ENCODE data around the gene ZFP57.

Gene ZFP57

GRCh38 chr6:29653452-29654038 is 27.4 kb downstream of the ZFP57 start:
- H3K4me1 Mint-ChIP-seq (ENCODE audit: low read depth), result peaks cover 11% of the 10 kb centered on the region
- no peak overlapping the region for H3K4me3 Mint-ChIP-seq
- no peak overlapping the region for H3K27ac Mint-ChIP-seq
- no peaks in the 10 kb centered on the region for H3K9me3 Mint-ChIP-seq
- H3K27me3 Mint-ChIP-seq (ENCODE audit: low read depth), result peaks cover 21% of the 10 kb centered on the region
- no peaks in the 10 kb centered on the region for H3K36me3 Mint-ChIP-seq (ENCODE audit: low read depth)

DNA sequence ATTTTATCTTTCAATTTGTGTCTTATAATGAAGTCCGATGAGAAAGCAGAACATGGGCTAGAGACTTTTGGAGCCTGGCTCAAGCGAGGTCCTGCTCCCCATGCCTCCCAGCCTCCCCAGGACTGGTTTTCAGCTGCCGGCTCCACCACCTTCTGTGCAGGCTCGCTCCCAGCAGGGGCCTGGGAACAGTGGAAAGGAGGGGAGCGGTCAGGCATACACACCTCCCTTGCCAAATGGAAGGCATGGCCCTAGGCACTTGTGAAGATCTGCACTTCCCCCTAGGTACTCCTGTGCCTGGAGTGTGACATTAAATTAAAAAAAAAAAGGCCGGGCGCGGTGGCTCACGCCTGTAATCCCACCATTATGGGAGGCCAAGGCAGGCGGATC is 28.8 kb downstream of the ZFP57 start:
- Mint-ChIP-seq H3K9me3 (no peaks in the 10 kb centered on the region), H3K27ac (no peak overlapping the region), H3K27me3 (ENCODE audit: low read depth) (peaks cover 12% of the 10 kb centered on the region), H3K36me3 (ENCODE audit: low read depth) (no peaks in the 10 kb centered on the region), H3K4me1 (ENCODE audit: low read depth) (peaks cover 11% of the 10 kb centered on the region), H3K4me3 (no peak overlapping the region)

- no peaks in the 10 kb centered on the region for H3K36me3 Mint-ChIP-seq (ENCODE audit: low read depth)
- H3K9me3 Mint-ChIP-seq, result no peaks in the 10 kb centered on the region
- peaks cover 12% of the 10 kb centered on the region for H3K27me3 Mint-ChIP-seq (ENCODE audit: low read depth)
- no peak overlapping the region for H3K27ac Mint-ChIP-seq
- no peak overlapping the region for H3K4me3 Mint-ChIP-seq
- peaks cover 11% of the 10 kb centered on the region for H3K4me1 Mint-ChIP-seq (ENCODE audit: low read depth)
Observed at GRCh38 chr6:29651413-29652197, 29.3 kb downstream of the ZFP57 start.

DNA sequence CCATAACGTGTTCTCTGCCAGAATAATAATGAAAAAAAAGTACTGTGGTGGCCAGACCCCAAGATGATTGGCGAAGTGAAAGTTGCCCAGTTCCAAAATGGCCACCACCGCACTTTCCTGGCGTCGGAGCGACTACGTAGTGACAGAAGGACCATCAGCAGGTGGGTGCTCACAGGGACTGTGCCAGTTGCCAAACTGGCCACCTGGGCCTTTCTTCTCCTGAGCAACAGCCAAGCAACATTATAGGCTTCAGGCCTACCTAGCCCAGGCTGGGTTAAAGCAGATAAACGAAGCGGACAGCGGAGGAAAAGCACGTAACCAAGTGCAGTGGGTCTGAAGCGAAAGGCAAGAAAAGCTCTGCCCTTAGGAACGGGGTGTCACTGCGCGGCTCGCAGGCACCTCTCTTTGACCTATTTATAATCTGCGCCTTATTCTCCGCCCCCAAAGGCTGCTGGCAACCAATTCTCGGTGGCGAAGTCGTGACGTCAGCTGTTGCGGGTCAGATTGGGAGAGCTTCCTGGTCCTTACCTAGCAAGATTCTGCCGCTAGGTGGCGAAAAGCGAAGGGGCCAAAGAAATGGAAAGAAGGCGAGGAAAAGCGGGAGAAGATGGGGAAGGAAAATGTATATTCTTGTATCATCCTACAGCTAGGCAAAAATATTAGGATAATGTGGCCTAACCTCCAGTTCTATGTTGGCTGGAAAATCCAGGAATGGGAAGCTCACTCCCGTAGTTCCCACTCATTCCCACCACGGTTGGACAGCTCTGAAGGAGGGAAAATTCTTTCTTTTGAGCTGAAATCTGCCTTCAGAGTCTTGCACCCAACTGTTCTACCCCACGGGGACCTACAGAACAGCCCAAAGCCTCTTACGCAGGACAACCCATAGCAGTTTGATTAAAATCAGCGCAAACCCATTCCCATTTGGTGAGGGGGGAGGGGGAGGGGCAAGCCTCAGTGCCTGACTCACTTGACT is 31.0 kb downstream of the ZFP57 start:
- Mint-ChIP-seq H3K9me3 (no peaks in the 10 kb centered on the region), H3K4me1 (ENCODE audit: low read depth) (peaks cover 11% of the 10 kb centered on the region)

GRCh38 chr6:29647927-29648642 is 32.9 kb downstream of the ZFP57 start:
- Mint-ChIP-seq H3K27me3 (ENCODE audit: low read depth) (no peaks in the 10 kb centered on the region), H3K4me3 (no peak overlapping the region), H3K9me3 (no peaks in the 10 kb centered on the region), H3K36me3 (ENCODE audit: low read depth) (no peaks in the 10 kb centered on the region), H3K27ac (no peak overlapping the region), H3K4me1 (ENCODE audit: low read depth) (peaks cover 12% of the 10 kb centered on the region)

More for the DNA sequence above, 31.0 kb downstream of the ZFP57 start:
- peaks cover 1% of the 10 kb centered on the region for H3K27me3 Mint-ChIP-seq (ENCODE audit: low read depth)
- no peaks in the 10 kb centered on the region for H3K36me3 Mint-ChIP-seq (ENCODE audit: low read depth)
- H3K27ac Mint-ChIP-seq, result peak overlapping the region; percentile 100
- H3K4me3 Mint-ChIP-seq, result peak overlapping the region; percentile 96

- H3K27me3 Mint-ChIP-seq (ENCODE audit: low read depth), result peaks cover 5% of the 10 kb centered on the region
- peaks cover 11% of the 10 kb centered on the region for H3K4me1 Mint-ChIP-seq (ENCODE audit: low read depth)
- no peaks in the 10 kb centered on the region for H3K9me3 Mint-ChIP-seq
- peak overlapping the region; percentile 74 for H3K4me3 Mint-ChIP-seq
- H3K27ac Mint-ChIP-seq, result peak overlapping the region; percentile 87
- no peaks in the 10 kb centered on the region for H3K36me3 Mint-ChIP-seq (ENCODE audit: low read depth)
Observed at GRCh38 chr6:29641430-29642148, 39.4 kb downstream of the ZFP57 start.

GRCh38 chr6:29637247-29637646 is 43.7 kb downstream of the ZFP57 start:
- Mint-ChIP-seq H3K4me3 (no peak overlapping the region), H3K27me3 (ENCODE audit: low read depth) (peaks cover 25% of the 10 kb centered on the region)

GRCh38 chr6:29633534-29633905 is 47.4 kb downstream of the ZFP57 start:
- H3K4me3 Mint-ChIP-seq, result peak overlapping the region; percentile 78
- H3K4me1 Mint-ChIP-seq (ENCODE audit: low read depth), result peaks cover 35% of the 10 kb centered on the region
- H3K27ac Mint-ChIP-seq, result peak overlapping the region; percentile 37
- H3K9me3 Mint-ChIP-seq, result no peaks in the 10 kb centered on the region
- H3K36me3 Mint-ChIP-seq (ENCODE audit: low read depth), result peaks cover 9% of the 10 kb centered on the region
- peaks cover 55% of the 10 kb centered on the region for H3K27me3 Mint-ChIP-seq (ENCODE audit: low read depth)

More at GRCh38 chr6:29637247-29637646, 43.7 kb downstream of the ZFP57 start:
- no peaks in the 10 kb centered on the region for H3K9me3 Mint-ChIP-seq
- H3K4me1 Mint-ChIP-seq (ENCODE audit: low read depth), result peaks cover 18% of the 10 kb centered on the region
- H3K36me3 Mint-ChIP-seq (ENCODE audit: low read depth), result no peaks in the 10 kb centered on the region
- no peak overlapping the region for H3K27ac Mint-ChIP-seq

DNA sequence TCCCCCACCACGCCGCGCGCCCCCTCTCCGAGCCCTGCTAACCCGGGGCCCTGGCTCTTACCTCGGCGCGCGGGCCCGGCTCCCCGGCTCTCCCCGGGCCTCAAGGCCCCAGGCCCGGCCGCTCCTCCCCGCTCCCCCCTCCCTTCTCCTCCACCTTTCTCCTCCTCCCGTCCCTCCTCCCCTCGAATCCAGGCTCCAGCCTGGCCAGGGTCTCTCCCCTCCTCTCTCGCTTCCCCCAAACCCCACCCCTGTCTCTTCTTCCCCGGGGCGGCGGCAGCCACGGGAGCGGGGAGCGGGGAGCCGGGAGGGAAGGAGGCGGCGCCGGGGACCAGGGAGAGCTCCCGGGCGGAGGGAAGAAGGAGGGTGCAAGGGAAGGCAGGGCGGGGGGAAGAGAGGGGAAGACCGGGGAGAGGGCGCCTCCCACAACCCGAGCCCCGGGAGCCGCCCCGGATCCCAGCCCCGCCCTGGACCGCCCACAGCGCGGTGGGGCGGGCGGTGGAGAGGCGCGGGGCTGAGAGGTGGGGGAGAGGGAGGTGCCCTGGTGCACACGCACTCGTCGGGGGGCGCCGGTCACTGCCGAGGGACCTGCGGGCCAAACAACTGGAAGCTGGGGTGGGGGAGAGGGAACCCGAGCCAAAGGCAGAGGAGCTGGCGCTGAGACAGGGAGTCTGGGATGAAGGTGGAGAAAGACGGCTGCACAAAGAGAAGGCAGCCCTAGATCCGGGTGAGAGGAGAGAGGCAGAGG is 48.0 kb downstream of the ZFP57 start, which contains the start of gene GABBR1:
Gene GABBR1, minus strand, starts transcription at position 395 of the 745 bp plus-strand sequence. CDS start 798 bp downstream, outside the sequence.
- H3K4me3 Mint-ChIP-seq, result peak within 1 kb of the TSS; percentile 97
- H3K9me3 Mint-ChIP-seq, result no peaks in the 10 kb centered on the region
- H3K4me1 Mint-ChIP-seq (ENCODE audit: low read depth), result peaks cover 38% of the 10 kb centered on the region
- peaks cover 60% of the 10 kb centered on the region for H3K27me3 Mint-ChIP-seq (ENCODE audit: low read depth)
- H3K27ac Mint-ChIP-seq, result peak within 1 kb of the TSS; percentile 78
- H3K36me3 Mint-ChIP-seq (ENCODE audit: low read depth), result peaks cover 9% of the 10 kb centered on the region

GRCh38 chr6:29631860-29632731 is 48.9 kb downstream of the ZFP57 start:
- Mint-ChIP-seq H3K36me3 (ENCODE audit: low read depth) (peaks cover 9% of the 10 kb centered on the region), H3K27ac (peak overlapping the region; percentile 78), H3K27me3 (ENCODE audit: low read depth) (peaks cover 59% of the 10 kb centered on the region), H3K4me3 (peak overlapping the region; percentile 97), H3K4me1 (ENCODE audit: low read depth) (peaks cover 38% of the 10 kb centered on the region), H3K9me3 (no peaks in the 10 kb centered on the region)

GRCh38 chr6:29631209-29631810 is 49.6 kb downstream of the ZFP57 start:
- Mint-ChIP-seq H3K9me3 (no peaks in the 10 kb centered on the region), H3K4me3 (peak overlapping the region; percentile 97), H3K4me1 (ENCODE audit: low read depth) (peaks cover 38% of the 10 kb centered on the region), H3K36me3 (ENCODE audit: low read depth) (peaks cover 9% of the 10 kb centered on the region), H3K27me3 (ENCODE audit: low read depth) (peaks cover 64% of the 10 kb centered on the region), H3K27ac (no peak overlapping the region)

- no peak overlapping the region for H3K27ac Mint-ChIP-seq
- peaks cover 64% of the 10 kb centered on the region for H3K27me3 Mint-ChIP-seq (ENCODE audit: low read depth)
- H3K9me3 Mint-ChIP-seq, result no peaks in the 10 kb centered on the region
- peak overlapping the region; percentile 19 for H3K4me3 Mint-ChIP-seq
- H3K36me3 Mint-ChIP-seq (ENCODE audit: low read depth), result peaks cover 9% of the 10 kb centered on the region
- H3K4me1 Mint-ChIP-seq (ENCODE audit: low read depth), result peaks cover 38% of the 10 kb centered on the region
Observed at GRCh38 chr6:29630315-29630714, 50.6 kb downstream of the ZFP57 start.

All from T-helper 1 cell treated with Interleukin-12 subunit alpha and Interleukin-12 subunit beta and Interleukin-4 antibody, amounts not matched to agents 30 μg/mL and 1 μg/mL, for 36 hours (primary cell).